GM18499 (cell line): ENCODE measurements around the gene RNPS1.

Experiments
- ATAC-seq: cut with Tn5 transposase; IDR thresholded peaks from one replicate; pipeline ENCODE4 v1.9.1; 2021; ENCODE audit warnings: moderate number of reproducible peaks; ENCODE audit not compliant: insufficient read depth, unreplicated experiment

RNPS1 gene, protein sequence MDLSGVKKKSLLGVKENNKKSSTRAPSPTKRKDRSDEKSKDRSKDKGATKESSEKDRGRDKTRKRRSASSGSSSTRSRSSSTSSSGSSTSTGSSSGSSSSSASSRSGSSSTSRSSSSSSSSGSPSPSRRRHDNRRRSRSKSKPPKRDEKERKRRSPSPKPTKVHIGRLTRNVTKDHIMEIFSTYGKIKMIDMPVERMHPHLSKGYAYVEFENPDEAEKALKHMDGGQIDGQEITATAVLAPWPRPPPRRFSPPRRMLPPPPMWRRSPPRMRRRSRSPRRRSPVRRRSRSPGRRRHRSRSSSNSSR

DNA sequence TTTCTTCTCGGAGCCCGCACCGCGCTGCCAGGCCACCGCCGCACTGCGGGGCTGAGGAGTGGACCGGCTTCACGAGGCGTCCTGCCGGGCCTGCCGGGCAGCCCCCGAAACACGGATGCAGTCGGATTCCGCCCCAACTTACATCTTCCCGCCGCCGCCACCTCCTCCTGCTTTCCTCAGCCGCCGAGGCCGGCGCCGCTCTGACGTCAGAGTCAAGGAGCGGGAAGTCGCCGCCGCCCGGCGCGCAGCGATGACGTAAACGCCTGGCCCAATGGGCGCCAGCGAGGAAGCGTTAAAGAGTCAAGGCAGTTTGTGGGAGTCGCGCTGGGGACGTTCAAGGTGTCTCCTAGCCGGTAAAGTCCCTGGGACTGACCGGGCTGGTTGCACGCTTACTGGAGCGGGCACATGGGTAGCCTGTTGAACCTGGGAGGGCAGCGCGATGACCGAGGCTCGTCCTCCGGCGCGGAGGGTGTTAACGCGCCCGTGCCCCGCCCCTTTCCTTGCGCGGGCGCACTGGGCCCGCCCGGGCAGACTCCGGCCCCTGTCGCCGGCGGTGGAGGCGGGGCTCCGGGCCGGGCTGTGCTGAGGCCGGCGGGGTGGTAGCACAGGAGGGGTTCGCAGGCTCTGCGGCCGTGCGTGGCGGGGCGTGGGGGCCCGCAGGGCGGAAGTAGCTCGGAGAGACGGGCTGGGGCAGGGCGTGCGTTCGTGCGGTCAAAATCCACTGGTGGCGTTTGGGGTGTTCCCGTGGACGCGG lies at the start of gene RNPS1:
Gene RNPS1, minus strand, starts transcription at position 214 of the 754 bp plus-strand sequence. CDS start 3,483 bp downstream, outside the sequence.
- peak; percentile 42 for ATAC-seq

- ATAC-seq, result no peak
These were observed 49.5 kb upstream of the RNPS1 start for GRCh38 chr16:2317231-2318020.

GRCh38 chr16:2308089-2308962 lies 40.4 kb upstream of the RNPS1 start:
- ATAC-seq, result no peak

DNA sequence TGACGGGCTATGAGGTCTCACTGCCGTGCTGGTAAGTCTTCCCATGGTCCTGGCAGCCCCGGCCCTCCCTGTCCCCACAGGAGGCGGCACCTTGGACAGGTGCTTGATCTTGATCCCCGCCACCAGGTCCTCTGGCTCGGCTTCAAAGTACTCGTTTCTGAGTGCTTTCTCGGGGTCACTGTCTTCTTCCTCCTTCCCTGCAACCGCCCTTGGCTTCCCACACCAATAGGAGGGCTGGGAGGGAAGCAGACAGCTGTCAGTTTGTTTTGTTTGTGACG lies 31.9 kb upstream of the RNPS1 start:
- ATAC-seq, result no peak

GRCh38 chr16:2299121-2299914 lies 31.4 kb upstream of the RNPS1 start:
- ATAC-seq, result no peak

GRCh38 chr16:2298621-2299020 lies 30.7 kb upstream of the RNPS1 start:
- no peak for ATAC-seq

GRCh38 chr16:2297506-2297860 lies 29.6 kb upstream of the RNPS1 start:
- ATAC-seq, result no peak

- ATAC-seq, result no peak
These were observed 29.0 kb upstream of the RNPS1 start for GRCh38 chr16:2296661-2297505.

DNA sequence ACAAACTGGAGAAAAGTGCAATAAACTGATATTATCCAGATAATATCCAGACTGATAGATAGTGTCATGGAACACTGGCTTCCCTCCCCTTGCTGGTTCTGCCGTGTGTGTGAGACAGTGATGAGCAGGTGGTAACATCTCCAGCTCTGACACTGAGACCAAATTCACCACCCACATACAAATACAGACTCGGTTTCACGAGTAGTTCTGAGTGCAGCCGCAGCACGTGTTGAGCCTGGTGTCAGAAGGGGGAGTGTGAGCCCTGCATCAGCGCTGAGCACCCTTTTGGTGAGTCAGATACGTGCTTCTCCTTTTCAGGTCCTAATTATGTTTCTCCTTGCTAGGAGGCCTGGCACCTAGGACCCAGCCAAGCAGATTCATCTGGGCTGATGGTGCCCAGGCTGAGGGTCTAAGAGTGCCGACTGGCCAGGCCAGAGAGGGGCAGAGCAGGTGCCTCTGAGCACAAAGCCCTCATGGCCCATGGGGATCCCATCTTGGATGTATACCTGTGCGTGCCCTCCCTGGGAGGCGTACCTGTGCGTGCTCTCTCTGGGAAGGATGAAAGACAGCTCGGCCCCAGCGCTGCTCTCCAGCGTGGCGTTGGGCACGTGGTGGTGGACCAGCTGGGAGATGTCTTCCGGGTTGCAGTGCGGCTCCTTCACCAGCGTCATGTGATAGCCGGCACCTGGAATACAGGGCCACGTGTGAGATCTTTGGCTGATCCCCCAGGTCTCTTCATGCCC lies 27.3 kb upstream of the RNPS1 start:
- no peak for ATAC-seq

- no peak for ATAC-seq
These were observed 24.3 kb upstream of the RNPS1 start for GRCh38 chr16:2292221-2292620.

DNA sequence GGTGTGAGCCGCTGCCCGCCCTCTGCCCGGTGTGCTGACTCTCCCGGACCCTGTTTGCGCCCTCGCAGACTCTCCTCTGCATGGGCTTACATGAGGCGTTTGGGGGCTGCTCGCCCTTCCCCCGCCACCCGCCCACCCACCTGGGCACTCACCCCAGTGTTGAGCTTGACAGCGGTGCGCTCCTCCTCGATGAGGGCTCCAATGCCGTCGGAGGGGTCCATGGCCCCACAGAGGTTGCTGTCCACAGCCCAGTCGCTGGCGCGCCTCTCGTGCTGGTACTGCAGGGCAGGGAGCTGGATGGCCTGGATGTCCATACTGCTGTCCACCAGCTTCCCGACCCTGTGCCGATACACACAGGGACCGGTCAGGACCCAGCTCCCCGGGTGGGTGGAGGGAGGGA lies 21.4 kb upstream of the RNPS1 start:
- ATAC-seq, result no peak

DNA sequence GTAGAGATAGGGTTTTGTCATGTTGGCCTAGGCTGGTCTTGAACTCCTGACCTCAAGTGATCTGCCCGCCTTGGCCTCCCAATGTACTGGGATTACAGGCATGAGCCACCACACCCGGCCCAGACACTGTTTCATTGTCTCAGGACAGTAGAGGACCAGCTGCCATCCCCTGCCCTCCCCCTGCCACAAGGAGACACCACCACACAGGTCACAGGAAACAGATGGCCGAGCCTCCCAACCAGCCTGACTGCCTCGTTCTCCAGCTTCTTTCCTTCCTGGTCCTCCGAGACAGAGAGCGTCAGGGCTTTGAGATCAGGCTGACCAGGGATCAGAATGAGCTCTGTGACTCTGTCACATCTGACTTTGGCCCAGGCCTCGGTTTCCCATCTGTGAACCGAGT lies 20.8 kb upstream of the RNPS1 start:
- no peak for ATAC-seq

DNA sequence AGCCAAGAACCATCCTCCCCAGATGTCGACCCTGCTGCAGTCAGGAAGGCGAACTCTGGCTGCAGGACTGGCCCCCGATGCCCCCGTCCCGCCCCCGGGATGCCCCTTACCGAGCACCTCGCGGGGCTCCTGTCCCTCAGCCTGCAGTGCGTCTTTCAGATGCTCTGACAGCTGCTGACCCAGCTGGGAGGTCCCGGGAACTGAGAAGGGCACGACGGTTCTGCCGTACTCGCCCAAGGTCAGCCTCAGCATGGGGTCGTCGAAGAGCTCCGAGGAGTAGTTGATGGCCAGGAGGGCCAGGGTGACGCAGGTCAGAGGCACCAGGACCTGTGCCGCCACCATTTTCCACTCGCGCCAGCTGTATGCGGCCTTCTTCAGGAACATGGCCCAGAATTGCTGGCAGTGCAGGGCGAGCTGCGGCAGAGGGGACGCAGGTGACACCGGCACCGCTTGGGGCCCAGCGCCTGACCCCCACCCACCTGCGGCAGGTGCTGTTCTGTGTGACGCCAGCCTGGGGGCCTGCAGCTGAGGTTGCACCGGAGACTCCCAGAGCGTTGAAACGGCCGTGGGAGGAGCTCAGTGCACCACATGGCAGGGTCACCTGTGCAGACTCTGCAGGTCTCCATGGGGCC lies 20.1 kb upstream of the RNPS1 start:
- ATAC-seq, result no peak

- no peak for ATAC-seq
These were observed 18.6 kb upstream of the RNPS1 start for GRCh38 chr16:2286550-2286949.

DNA sequence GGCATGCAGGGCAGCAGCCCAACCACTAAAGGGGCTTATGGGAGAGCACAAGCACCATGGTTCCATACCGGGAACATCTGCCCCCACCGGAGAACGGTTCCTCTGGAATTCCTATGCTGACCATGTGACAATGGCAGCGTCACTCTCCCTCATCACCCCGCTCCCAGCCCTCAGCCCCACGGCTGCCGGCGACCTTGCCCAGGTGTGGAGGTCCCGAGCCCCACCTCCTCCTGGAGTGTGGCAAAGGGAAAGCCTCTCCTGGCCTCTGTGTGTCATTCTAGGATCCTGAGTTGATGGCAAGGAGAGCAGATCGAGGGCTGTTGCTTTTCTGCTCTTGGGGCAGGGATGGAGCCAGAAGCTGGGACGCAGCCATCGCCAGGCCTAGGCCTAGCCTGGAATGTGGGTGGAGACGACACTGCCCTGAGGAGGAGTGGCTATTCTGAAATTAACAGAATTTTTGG lies 17.8 kb upstream of the RNPS1 start:
- no peak for ATAC-seq

DNA sequence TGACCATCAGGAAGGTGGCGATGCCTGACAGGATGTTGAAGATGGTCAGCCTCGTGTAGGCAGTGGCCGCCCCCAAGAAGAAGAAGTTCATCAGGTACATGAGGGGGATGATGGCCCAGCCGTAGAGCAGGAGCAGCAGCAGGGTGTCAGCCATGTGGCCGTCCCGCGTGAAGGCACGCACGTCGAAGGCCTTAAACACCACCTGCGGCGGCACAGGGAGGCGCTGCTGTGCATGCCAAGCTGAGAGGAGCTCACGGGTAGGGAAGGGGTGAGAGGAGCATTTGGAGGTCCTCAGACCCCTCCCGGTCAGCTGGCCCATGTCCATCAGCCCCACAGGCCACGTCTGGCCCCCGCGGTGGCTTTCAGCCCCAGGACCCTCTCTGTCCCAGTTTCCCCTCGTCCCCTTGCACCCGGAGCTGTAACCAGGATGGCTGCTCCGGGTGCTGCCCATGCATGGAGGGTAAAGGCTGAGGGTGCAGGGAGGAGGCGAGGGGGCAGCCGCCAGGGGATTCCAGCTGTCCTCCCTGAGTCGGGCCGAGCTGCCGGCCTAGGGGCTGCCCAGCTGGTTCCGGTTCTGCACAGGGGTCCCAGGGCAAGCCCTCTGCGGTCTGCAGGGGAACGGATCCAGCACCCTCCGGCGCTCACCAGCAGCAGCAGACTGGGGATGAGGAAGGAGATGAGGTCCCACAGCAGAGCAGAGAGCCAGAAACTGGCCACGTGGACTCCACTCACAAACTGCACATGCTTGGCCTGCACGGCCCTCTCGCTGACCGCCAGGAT lies 17.1 kb upstream of the RNPS1 start:
- no peak for ATAC-seq
